Activated T-cell treated with anti-CD3 and anti-CD28 coated beads, Interleukin-2, amount 50 U/mL, for 48 hours (primary cell): Measurements from ENCODE around the gene MAGEB5.
"Not testable (repeated sequence)": the region's sequence is repeated elsewhere in the genome, so short reads cannot be mapped to it uniquely, and the experiment has no call there.

ENCODE experiments used
- DNase-seq, 2 experiments: peaks; one replicate each; pipeline ENCODE4 v3.0.0-alpha.2; 2020

MAGEB5 gene, protein sequence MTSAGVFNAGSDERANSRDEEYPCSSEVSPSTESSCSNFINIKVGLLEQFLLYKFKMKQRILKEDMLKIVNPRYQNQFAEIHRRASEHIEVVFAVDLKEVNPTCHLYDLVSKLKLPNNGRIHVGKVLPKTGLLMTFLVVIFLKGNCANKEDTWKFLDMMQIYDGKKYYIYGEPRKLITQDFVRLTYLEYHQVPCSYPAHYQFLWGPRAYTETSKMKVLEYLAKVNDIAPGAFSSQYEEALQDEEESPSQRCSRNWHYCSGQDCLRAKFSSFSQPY

DNA sequence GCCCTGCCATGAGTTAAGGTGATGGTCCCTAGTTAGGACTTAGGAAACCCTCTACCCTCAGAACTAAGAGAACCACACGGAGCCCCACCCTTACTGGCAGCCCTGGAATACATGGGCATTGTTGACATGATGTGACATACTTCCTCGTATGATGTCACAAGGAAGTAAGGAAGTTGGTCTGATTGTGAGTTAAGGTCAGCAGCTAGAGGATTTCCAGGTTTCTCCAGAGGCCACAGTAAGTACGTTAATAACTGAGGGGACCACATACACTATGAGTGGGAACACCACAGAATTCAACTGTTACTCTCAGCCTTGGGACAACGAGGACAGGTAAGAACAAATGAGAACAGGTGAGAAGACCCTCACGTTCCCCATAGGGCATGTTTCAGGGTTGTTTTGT is at the start of gene MAGEB5:
Gene MAGEB5, plus strand, starts transcription at position 301 of the 400 bp plus-strand sequence. CDS start 1,133 bp downstream, outside the sequence.
- DNase-seq: no peak

DNA sequence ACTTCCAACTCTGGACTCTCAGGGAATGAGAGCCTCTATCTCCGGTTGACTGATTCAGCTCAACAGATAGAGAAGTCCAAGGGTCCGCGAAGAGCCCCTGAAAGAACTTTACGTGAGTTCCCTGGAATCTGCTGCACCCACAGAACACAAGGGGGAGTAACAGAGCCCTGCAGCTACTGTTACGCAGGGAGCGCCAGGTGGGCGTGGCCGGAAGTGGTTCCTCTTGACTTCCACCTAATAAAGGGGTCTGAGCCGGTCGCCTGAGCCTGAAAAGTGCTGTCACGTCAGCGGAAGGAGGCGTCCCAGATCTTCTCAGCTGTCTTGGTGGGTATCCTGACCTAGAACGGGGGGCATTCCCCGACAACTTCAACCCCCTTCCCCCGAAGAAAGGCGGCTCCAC is 23.8 kb upstream of the MAGEB5 start, which contains the start of gene MAGEB6:
Gene MAGEB6, plus strand, starts transcription at position 237 of the 400 bp plus-strand sequence. CDS start 1,407 bp downstream, outside the sequence.
- no peak for DNase-seq

DNA sequence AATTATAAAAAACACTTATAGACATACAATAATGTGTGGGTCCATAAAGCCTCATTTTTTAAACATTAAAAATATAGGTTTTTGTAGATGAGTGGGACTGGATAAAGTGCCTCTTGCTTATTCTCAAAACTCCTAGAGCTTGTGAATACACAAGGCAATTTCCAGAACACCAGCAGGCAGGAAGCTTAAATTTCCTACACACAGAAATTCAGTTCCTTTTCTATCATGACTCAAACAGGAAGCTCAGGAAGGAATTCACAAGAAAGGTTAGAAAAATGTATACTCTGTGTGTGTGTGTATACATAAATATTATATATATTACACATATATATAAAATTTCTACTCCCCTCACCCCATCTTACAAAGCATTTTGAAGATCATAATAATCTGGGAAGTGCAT is 12.4 kb upstream of the MAGEB5 start:
- no peak for DNase-seq

DNA sequence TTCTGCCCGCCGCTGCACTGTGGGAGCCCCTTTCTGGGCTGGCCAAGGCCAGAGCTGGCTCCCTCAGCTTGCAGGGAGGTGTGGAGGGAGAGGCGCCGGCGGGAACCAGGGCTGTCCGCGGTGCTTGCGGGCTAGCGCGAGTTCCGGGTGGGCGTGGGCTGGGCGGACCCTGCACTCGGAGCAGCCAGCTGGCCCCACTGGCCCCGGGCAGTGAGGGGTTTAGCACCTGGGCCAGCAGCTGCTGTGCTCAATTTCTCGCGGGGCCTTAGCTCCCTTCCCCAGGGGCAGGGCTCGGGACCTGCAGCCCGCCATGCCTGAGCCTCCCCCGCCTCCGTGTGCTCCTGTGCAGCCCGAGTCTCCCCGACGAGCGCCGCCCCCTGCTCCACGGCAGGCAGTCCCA is 11.3 kb upstream of the MAGEB5 start:
- not testable (repeated sequence) for DNase-seq

DNA sequence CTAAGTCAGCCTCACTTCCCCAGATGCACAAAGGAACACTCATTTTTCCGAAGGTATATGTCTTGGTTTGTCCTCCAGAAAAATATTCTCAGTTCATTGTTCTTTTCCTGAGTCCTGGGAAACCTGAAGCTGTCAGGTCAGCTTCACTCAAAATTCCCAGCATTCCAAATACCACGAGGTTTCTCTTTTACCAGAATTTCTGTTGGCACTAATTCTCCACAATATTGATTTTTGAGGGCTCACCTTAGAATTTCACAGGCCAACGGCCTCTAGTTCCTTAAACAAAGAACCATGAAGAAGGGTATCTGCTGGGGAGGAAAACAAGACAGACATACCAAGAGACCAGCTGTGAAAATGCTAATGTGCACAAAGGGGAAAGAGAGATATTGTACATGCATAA is 8.0 kb upstream of the MAGEB5 start:
- no peak for DNase-seq

- no peak for DNase-seq
Observed at GRCh38 chrX:26219351-26219750, 3.4 kb downstream of the MAGEB5 start.

DNA sequence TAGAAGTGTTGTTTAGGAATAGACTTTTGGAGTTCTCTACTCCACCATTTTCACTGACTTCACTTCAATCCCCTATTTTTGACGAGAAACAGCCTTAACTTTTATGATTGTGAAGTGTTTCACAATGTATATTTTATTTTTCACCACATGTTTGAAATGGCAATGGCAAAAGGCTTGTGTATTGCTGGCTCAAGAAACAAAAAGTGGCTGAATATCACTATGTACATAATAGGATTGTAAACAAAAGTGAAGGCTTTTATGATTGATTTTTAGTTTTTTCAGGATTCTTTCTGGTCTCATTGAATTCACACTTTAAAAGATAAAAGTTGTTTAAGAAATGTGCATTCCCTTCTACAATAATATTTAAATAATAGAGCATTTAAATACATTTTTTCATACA is 18.2 kb downstream of the MAGEB5 start:
- DNase-seq: no peak

- no peak for DNase-seq
Observed at GRCh38 chrX:26253526-26253925, 37.6 kb downstream of the MAGEB5 start.

DNA sequence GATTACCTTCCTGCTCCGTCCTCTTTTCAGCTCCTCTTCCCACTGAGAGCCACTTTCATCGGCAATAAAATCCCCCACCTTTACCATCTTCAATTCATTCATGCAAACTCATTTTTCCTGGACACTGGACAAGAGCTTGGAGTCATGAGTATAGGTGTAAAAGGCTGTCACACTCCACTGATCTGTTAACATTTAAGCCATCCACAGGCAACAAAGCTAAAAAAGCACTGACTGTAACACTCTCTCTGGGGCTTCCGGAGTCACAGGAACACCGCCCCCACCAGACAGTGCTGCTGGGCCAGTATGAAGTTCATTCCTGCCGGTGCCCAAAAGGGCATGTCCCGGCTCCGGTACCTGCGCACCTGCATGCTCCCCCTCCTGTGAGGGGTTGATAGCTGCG is 38.5 kb downstream of the MAGEB5 start:
- DNase-seq: no peak

GRCh38 chrX:26262121-26262523 is 46.2 kb downstream of the MAGEB5 start:
- no peak for DNase-seq
